ENCODE results near the gene NR3C2.

The NR3C2 gene

DNA sequence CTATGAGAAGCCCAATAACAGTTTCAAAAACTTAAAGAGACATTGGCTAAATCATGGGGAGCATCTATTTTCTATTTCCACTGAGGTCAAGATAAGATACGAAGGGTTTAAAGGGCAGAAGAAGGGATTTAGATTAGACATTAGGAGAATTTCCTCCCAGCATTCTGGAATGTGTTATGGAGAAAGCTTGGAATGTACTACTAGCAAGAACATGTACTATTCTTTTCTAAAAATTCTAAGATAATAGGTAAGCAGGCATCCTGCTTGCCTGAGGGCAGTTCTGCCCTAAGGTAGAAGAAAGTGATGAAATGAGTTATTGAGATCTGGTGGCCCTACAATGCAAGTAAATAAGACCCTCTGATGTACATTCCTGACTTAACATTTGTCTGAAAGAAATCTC, 279.2 kb downstream of the NR3C2 start:
- TF ChIP-seq, protein P1, sequence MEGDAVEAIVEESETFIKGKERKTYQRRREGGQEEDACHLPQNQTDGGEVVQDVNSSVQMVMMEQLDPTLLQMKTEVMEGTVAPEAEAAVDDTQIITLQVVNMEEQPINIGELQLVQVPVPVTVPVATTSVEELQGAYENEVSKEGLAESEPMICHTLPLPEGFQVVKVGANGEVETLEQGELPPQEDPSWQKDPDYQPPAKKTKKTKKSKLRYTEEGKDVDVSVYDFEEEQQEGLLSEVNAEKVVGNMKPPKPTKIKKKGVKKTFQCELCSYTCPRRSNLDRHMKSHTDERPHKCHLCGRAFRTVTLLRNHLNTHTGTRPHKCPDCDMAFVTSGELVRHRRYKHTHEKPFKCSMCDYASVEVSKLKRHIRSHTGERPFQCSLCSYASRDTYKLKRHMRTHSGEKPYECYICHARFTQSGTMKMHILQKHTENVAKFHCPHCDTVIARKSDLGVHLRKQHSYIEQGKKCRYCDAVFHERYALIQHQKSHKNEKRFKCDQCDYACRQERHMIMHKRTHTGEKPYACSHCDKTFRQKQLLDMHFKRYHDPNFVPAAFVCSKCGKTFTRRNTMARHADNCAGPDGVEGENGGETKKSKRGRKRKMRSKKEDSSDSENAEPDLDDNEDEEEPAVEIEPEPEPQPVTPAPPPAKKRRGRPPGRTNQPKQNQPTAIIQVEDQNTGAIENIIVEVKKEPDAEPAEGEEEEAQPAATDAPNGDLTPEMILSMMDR (IDR thresholded peaks at IDR 0.05; ENCODE audit: extremely low read depth, insufficient read depth, missing control alignments): no peak
- DNase-seq (ENCODE audit: low spot score): no peak
- in situ Hi-C loops (cut with MboI; ENCODE audit: low pct_unique_long_range_greater_than_20kb, low sequenced_read_pairs, unreplicated experiment): no loop called here

DNA sequence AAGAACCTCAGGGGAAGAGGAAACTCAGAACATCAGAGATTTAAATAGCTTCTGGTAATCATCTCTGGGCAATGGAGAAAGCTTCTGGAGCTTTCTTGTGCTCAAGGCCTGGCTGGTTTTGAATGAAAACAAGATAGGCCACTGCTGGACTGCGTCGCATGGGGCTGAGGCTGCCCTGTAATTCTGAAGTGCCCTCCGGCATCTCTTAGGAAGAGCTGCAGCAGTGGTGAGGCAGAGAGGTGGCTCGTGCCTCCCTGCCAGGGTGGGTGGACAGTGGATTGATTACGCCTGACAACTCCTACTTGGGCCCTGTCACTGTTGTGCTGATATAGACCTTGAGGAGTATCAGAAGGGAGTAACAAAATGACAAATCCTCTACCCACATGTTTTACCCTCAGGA, 279.7 kb downstream of the NR3C2 start:
- DNase-seq (ENCODE audit: low spot score): no peak
- in situ Hi-C loops (cut with MboI; ENCODE audit: low pct_unique_long_range_greater_than_20kb, low sequenced_read_pairs, unreplicated experiment): no loop called here
- TF ChIP-seq, protein P1 (IDR thresholded peaks at IDR 0.05; ENCODE audit: extremely low read depth, insufficient read depth, missing control alignments): no peak

DNA sequence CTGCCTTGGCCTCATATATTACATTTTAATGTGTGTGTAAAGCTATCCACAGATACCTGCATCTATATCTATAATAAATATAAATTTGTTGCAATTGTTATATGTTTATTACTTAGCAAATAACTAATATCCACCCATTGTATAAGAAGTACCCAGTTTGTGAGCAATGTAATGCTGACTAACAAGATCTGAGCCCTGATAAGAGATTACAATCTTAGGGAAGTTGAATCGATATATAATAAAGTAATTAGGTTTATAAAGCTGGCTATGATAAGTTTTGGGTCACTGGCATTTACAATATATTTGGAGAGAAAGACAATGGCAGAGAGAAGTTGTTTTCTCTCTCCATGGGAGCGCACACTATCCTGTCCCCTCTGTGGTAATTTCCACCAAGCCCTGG, 280.6 kb downstream of the NR3C2 start:
- in situ Hi-C loops (cut with MboI; ENCODE audit: low pct_unique_long_range_greater_than_20kb, low sequenced_read_pairs, unreplicated experiment): no loop called here
- TF ChIP-seq, protein P1 (IDR thresholded peaks at IDR 0.05; ENCODE audit: extremely low read depth, insufficient read depth, missing control alignments): no peak
- DNase-seq (ENCODE audit: low spot score): no peak

DNA sequence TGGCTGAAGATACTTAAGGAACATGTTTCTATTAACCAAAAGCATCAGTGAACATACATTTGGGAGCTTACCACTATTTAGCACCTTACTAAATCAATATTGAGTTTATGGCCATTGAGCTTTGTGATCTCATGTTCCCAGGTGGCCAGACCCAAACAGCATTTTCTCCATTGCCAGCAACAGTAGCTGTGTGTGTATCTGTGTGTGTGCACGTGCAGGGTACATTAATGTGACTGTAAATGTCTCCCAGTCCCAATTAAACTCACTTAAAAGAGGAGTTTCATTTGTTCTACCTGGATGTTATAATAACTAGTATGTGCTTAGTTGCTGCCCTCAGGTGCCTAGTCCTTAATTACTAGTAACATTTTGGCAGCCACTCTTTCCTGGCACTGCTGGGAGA, 282.4 kb downstream of the NR3C2 start:
- in situ Hi-C loops (cut with MboI; ENCODE audit: low pct_unique_long_range_greater_than_20kb, low sequenced_read_pairs, unreplicated experiment): no loop called here
- DNase-seq (ENCODE audit: low spot score): no peak
- TF ChIP-seq, protein P1 (IDR thresholded peaks at IDR 0.05; ENCODE audit: extremely low read depth, insufficient read depth, missing control alignments): no peak

DNA sequence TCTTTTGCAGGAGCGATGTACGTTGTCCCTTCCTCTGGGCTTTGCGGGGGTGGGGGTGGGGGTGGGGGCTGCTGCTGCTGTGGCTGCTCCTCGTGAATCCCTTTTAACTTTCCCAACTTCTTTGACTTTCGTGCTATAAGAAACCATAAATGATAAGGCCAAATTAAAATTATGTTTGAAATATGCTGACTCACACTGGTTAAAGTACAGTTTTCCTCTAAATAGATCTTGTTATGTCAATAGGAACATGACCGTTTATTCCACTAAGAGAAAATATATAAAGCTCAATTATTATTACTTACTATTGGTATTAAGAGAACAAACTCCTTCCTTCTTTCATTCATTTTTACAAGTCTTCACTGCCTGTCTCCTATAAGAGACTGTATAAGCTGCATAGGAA, 287.4 kb downstream of the NR3C2 start:
- TF ChIP-seq, protein P1 (IDR thresholded peaks at IDR 0.05; ENCODE audit: extremely low read depth, insufficient read depth, missing control alignments): no peak
- in situ Hi-C loops (cut with MboI; ENCODE audit: low pct_unique_long_range_greater_than_20kb, low sequenced_read_pairs, unreplicated experiment): no loop called here
- no peak for DNase-seq (ENCODE audit: low spot score)

DNA sequence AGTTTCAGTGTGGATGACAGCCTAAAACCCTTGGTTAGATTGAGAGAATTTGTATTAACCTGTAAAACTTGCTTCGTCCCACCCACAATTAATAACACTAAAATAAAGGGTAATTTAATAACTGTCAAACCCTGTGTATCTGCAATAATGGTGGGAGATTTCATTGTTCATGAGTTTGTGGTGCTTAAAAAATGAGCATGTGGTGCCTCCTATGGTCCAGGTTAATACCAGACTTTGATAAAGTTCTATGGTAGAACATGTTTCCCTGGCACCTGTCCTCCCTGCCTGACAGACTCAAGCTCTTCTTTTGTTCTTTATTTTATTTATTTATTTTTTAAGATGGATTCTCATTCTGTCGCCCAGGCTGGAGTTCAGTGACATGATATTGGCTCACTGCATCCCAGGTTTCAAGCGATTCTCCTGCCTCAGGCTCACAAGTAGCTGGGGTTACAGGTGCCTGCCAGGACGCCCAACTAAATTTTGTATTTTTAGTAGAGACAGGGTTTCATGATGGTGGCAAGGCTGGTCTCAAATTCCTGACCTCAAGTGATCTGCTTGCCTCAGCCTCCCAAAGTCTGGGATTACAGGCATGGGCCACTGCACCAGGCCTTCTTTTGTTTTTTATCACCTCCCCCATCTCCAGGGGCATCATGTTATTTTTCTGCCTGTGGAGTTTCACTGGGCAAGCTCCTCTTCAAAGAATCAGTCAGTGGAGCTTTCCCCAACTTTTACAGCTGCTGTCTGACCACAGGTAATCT, 289.2 kb downstream of the NR3C2 start:
- in situ Hi-C loops (cut with MboI; ENCODE audit: low pct_unique_long_range_greater_than_20kb, low sequenced_read_pairs, unreplicated experiment): no loop called here
- TF ChIP-seq, protein P1 (IDR thresholded peaks at IDR 0.05; ENCODE audit: extremely low read depth, insufficient read depth, missing control alignments): peak; percentile 25
- DNase-seq (ENCODE audit: low spot score): no peak
